ENCODE measurements around the gene FAM20C. TPM values are rescaled to one million over a fixed set of nuclear protein-coding genes. Genes with fewer than 3 reads are reported as not detected.

The FAM20C gene
- total RNA-seq, 3 donors from 2014 or later (not counting 1 experiment from before 2014, with no cell fraction given) = 1.2 to 8.6 (median 3.9) TPM

DNA sequence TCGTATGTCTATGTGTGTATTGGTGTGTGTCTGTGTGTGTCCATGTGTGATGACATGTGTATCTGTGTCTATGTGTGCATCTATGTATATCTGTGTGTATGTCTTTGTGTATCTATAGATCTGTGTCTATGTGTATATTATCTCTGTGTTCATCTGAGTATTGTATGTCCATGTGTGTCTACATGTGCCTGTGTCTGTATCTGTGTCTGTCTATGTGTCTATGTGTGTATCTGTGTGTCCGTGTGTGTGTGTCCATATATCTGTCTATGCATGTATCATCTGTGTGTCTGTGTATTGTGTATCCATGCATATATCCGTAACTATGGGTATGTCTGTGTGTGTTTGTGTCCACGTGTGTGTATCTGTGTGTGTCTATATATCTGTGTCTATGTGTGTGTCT lies 2.7 kb upstream of the FAM20C start:
- Mint-ChIP-seq H3K36me3 (no peaks in the 10 kb centered on the region), H3K4me3 (no peak overlapping the region), H3K4me1 (peaks cover 0 to 4% of the 10 kb centered on the region in 2 donors), H3K27me3 (ENCODE audit: low read depth in 2 of 2) (peaks cover 0 to 28% of the 10 kb centered on the region in 2 donors), H3K27ac (no peak overlapping the region), H3K9me3 (no peaks in the 10 kb centered on the region)
- 83% methylated on average over 4 of the region's 4 CpGs for WGBS (ENCODE audit: insufficient coverage)
- Histone ChIP-seq H3K36me3 (ENCODE audit: control insufficient read depth, insufficient read depth, low read length) (no peaks in the 10 kb centered on the region), H3K27ac (ENCODE audit: low read length) (no peak overlapping the region), H3K27me3 (ENCODE audit: control insufficient read depth, insufficient read depth, low read length) (peaks cover 8% of the 10 kb centered on the region), H3K4me3 (ENCODE audit: low read length) (no peak overlapping the region), H3K4me1 (ENCODE audit: control insufficient read depth, insufficient read depth, low read length) (peaks cover 4% of the 10 kb centered on the region), H3K9me3 (ENCODE audit: control insufficient read depth, insufficient read depth, low read length) (no peaks in the 10 kb centered on the region)
- intact Hi-C loops (cut with micrococcal nuclease) = no loop called here
- ATAC-seq (no peak), DNase-seq (no peak)
- TF ChIP-seq, protein P1, sequence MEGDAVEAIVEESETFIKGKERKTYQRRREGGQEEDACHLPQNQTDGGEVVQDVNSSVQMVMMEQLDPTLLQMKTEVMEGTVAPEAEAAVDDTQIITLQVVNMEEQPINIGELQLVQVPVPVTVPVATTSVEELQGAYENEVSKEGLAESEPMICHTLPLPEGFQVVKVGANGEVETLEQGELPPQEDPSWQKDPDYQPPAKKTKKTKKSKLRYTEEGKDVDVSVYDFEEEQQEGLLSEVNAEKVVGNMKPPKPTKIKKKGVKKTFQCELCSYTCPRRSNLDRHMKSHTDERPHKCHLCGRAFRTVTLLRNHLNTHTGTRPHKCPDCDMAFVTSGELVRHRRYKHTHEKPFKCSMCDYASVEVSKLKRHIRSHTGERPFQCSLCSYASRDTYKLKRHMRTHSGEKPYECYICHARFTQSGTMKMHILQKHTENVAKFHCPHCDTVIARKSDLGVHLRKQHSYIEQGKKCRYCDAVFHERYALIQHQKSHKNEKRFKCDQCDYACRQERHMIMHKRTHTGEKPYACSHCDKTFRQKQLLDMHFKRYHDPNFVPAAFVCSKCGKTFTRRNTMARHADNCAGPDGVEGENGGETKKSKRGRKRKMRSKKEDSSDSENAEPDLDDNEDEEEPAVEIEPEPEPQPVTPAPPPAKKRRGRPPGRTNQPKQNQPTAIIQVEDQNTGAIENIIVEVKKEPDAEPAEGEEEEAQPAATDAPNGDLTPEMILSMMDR (IDR thresholded peaks at IDR 0.05) = no peak

DNA sequence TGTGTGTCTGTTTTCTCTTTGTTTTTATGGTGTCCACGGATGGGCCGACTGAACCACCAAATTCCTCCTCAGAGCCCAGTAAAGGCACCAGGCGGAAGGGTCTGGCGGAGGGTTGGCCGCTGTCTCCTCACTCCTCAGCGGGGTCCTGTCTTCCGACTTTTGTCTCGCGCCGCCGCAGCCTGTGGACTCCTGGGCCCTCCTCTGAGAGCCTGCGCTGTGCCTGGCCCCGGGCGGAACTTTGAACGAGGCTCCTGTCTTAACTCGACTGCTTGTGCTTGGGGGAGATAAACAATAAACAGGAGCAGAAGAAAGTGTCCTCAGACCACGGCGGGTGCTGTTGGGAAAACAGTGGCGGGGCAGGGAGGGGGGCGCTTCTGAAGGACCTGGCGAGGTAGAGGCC lies 2.2 kb upstream of the FAM20C start:
- 94% methylated on average over 21 of the region's 21 CpGs for WGBS (ENCODE audit: insufficient coverage)
- ATAC-seq (no peak), DNase-seq (no peak)
- intact Hi-C loops (cut with micrococcal nuclease) = no loop called here
- H3K36me3 ChIP-seq (ENCODE audit: control insufficient read depth, insufficient read depth, low read length) = no peaks in the 10 kb centered on the region
- no peaks in the 10 kb centered on the region for H3K36me3 Mint-ChIP-seq
- H3K9me3 ChIP-seq (ENCODE audit: control insufficient read depth, insufficient read depth, low read length) = no peaks in the 10 kb centered on the region
- H3K27me3 Mint-ChIP-seq (ENCODE audit: low read depth in 2 of 2) = peaks cover 2 to 28% of the 10 kb centered on the region in 2 donors
- H3K27ac Mint-ChIP-seq = no peak overlapping the region
- H3K4me1 ChIP-seq (ENCODE audit: control insufficient read depth, insufficient read depth, low read length) = peaks cover 4% of the 10 kb centered on the region
- no peaks in the 10 kb centered on the region for H3K9me3 Mint-ChIP-seq
- H3K4me3 Mint-ChIP-seq = no peak overlapping the region
- no peak overlapping the region for H3K4me3 ChIP-seq (ENCODE audit: low read length)
- H3K27ac ChIP-seq (ENCODE audit: low read length) = no peak overlapping the region
- TF ChIP-seq, protein P1 (IDR thresholded peaks at IDR 0.05) = no peak
- peaks cover 0 to 4% of the 10 kb centered on the region in 2 donors for H3K4me1 Mint-ChIP-seq
- peaks cover 8% of the 10 kb centered on the region for H3K27me3 ChIP-seq (ENCODE audit: control insufficient read depth, insufficient read depth, low read length)

DNA sequence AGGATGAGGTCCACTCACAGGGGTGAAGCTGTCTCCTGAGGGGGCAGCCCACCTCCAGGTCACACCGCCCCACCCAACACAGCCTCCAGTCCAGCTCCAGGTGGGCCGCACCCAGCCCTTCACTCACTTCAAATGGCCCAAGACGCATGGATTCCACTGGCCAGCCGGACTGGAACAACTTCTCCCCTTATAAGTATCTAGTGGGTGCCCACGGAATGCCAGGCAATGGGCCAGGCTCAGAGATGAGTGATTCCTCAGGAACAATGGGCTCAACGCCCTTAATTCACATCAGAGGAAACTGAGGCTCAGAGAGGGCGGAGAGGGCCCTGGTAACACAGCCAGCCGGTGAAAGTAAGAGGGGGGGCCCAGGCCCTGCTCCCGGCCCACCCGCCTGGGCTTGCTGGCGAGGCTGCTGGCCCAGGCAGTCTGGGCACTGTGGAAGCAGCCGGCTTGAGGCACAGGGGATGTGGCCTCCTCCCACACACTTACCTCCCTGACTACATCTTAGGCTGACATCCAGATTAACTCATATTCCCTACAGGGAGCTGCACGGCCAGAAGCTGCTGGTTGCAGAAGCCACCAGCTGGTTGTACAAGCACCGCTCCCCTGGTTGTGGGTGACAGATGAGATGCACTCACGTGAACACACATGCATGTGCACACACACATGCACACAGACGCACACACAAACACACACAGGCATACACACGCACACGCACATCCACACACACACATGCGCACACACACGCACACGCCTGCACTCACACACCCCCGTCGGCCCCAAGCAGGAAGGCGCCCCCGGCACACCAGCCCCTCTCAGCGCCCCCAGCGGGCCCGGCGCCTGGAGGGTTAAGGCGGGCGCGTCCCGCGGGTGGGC lies 1.0 kb upstream of the FAM20C start:
- WGBS (ENCODE audit: insufficient coverage) = 32% methylated on average over 33 of the region's 34 CpGs
- peaks cover 4% of the 10 kb centered on the region for H3K4me1 ChIP-seq (ENCODE audit: control insufficient read depth, insufficient read depth, low read length)
- no peaks in the 10 kb centered on the region for H3K36me3 ChIP-seq (ENCODE audit: control insufficient read depth, insufficient read depth, low read length)
- peaks cover 8% of the 10 kb centered on the region for H3K27me3 ChIP-seq (ENCODE audit: control insufficient read depth, insufficient read depth, low read length)
- ATAC-seq (peak in 1 of 3 donors; percentile 7), DNase-seq (peak in 1 of 2 donors; percentile 14)
- H3K4me3 ChIP-seq (ENCODE audit: low read length) = no peak overlapping the region
- intact Hi-C loops (cut with micrococcal nuclease) = no loop called here
- H3K27me3 Mint-ChIP-seq (ENCODE audit: low read depth in 2 of 2) = peaks cover 13 to 38% of the 10 kb centered on the region in 2 donors
- peak overlapping the region; percentile 77 for H3K4me3 Mint-ChIP-seq
- peaks cover 0 to 4% of the 10 kb centered on the region in 2 donors for H3K4me1 Mint-ChIP-seq
- no peak overlapping the region for H3K27ac ChIP-seq (ENCODE audit: low read length)
- no peaks in the 10 kb centered on the region for H3K9me3 Mint-ChIP-seq
- no peak overlapping the region for H3K27ac Mint-ChIP-seq
- no peaks in the 10 kb centered on the region for H3K36me3 Mint-ChIP-seq
- H3K9me3 ChIP-seq (ENCODE audit: control insufficient read depth, insufficient read depth, low read length) = no peaks in the 10 kb centered on the region
- TF ChIP-seq, protein P1 (IDR thresholded peaks at IDR 0.05) = no peak

Data from natural killer cell (primary cell).